C1 segment of cervical spinal cord (tissue), 14 donors: ENCODE results near the gene ZNF22.

Experiments used
- DNase-seq, 14 donors: peaks; one replicate each; lab custom pipeline; 2025; lab: John Stamatoyannopoulos, UW

Gene ZNF22

GRCh38 chr10:44989597-44990301 is 11.0 kb upstream of the ZNF22 start:
- no peak for DNase-seq

GRCh38 chr10:44990302-44990655 is 10.4 kb upstream of the ZNF22 start:
- no peak for DNase-seq

- DNase-seq = no peak
Observed at GRCh38 chr10:44990965-44991364, 9.8 kb upstream of the ZNF22 start.

GRCh38 chr10:44991571-44991970 is 9.2 kb upstream of the ZNF22 start:
- DNase-seq = no peak

- DNase-seq = no peak
Observed at GRCh38 chr10:44992070-44992731, 8.5 kb upstream of the ZNF22 start.

GRCh38 chr10:44992732-44993225 is 7.9 kb upstream of the ZNF22 start:
- no peak for DNase-seq

- no peak for DNase-seq
Observed at GRCh38 chr10:44993226-44993921, 7.3 kb upstream of the ZNF22 start.

- no peak for DNase-seq
Observed at GRCh38 chr10:44993922-44994751, 6.6 kb upstream of the ZNF22 start.

GRCh38 chr10:44994752-44995530 is 5.8 kb upstream of the ZNF22 start:
- no peak for DNase-seq

GRCh38 chr10:44995581-44995913 is 5.2 kb upstream of the ZNF22 start:
- no peak for DNase-seq

- peak in 1 of 14 donors; percentile 63 for DNase-seq
Observed at GRCh38 chr10:44995914-44996669, 4.6 kb upstream of the ZNF22 start.

- no peak for DNase-seq
Observed at GRCh38 chr10:44997105-44997748, 3.5 kb upstream of the ZNF22 start.

- no peak for DNase-seq
Observed at GRCh38 chr10:44998146-44998631, 2.5 kb upstream of the ZNF22 start.

- DNase-seq = no peak
Observed at GRCh38 chr10:45000138-45000751, 478 bp upstream of the ZNF22 start.

GRCh38 chr10:45001381-45002148 is 842 bp downstream of the ZNF22 start:
- peak in 6 of 14 donors; percentile 56 to 75 (median 68) for DNase-seq

- no peak for DNase-seq
Observed at GRCh38 chr10:45003432-45004000, 2.8 kb downstream of the ZNF22 start.

- DNase-seq = no peak
Observed at GRCh38 chr10:45004661-45005060, 3.9 kb downstream of the ZNF22 start.

- DNase-seq = no peak
Observed at GRCh38 chr10:45005284-45005683, 4.6 kb downstream of the ZNF22 start.
